Measurements from ENCODE around the gene TMEM176B.

Gene TMEM176B

GRCh38 chr7:150799741-150800580 is at the start of gene TMEM176B:
TMEM176B (minus strand) TSS chr7:150800364; CDS start chr7:150796569, 3,795 bp downstream.
- no peak within 1 kb of the TSS for H3K4me3 ChIP-seq (ENCODE audit: low read depth, low read length)
- DNase-seq (ENCODE audit: low read depth), result no peak
- no peak for TF ChIP-seq CTCF (conservative IDR thresholded peaks at IDR 0.05; ENCODE audit: low read depth, low read length)

GRCh38 chr7:150849204-150849775 is 49.1 kb upstream of the TMEM176B start:
- DNase-seq (ENCODE audit: low read depth), result no peak
- no peak for TF ChIP-seq CTCF (conservative IDR thresholded peaks at IDR 0.05; ENCODE audit: low read depth, low read length)
- no peak overlapping the region for H3K4me3 ChIP-seq (ENCODE audit: low read depth, low read length)

GRCh38 chr7:150848561-150849115 is 48.5 kb upstream of the TMEM176B start:
- no peak overlapping the region for H3K4me3 ChIP-seq (ENCODE audit: low read depth, low read length)
- no peak for TF ChIP-seq CTCF (conservative IDR thresholded peaks at IDR 0.05; ENCODE audit: low read depth, low read length)
- no peak for DNase-seq (ENCODE audit: low read depth)

DNA sequence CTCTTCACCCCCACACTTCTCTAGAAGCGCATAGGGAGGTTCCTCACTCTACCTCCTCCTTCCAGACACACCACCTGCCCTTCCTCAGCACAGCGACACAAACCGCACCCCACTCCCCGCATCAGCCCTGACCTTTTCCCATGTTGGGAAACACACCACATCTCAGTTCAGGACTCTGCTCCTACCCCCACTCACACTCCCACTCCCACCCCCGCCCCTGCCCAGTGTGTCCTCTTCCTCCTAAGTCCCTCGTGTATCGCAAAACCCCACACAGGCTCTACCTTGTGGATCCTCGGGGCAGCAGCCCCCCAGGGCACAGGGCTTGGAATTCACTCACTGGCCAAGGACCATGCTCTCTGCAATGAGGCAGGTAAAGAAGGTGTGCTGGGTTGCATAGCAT is 47.9 kb upstream of the TMEM176B start:
- no peak for TF ChIP-seq CTCF (conservative IDR thresholded peaks at IDR 0.05; ENCODE audit: low read depth, low read length)
- no peak for DNase-seq (ENCODE audit: low read depth)
- no peak overlapping the region for H3K4me3 ChIP-seq (ENCODE audit: low read depth, low read length)

DNA sequence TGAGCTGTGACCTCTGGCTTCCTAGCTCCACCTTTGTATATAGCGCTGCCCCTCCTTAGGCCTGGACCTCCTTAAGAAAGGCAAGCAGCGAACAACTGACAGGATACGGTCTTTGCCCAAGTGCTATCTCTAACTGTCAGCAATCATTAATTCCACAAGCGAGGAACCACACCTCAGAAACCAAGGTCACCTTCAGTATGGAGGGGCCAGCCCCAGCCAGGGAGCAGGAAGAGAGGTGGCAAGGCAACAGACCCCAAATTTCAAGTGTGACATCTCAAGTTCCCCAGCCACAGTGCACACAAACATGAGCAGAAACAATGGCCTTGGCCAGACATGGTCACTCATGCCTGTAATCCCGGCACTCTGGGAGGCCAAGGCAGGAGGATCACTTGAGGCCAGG is 47.4 kb upstream of the TMEM176B start:
- H3K4me3 ChIP-seq (ENCODE audit: low read depth, low read length), result no peak overlapping the region
- TF ChIP-seq CTCF (conservative IDR thresholded peaks at IDR 0.05; ENCODE audit: low read depth, low read length), result no peak
- DNase-seq (ENCODE audit: low read depth), result no peak

DNA sequence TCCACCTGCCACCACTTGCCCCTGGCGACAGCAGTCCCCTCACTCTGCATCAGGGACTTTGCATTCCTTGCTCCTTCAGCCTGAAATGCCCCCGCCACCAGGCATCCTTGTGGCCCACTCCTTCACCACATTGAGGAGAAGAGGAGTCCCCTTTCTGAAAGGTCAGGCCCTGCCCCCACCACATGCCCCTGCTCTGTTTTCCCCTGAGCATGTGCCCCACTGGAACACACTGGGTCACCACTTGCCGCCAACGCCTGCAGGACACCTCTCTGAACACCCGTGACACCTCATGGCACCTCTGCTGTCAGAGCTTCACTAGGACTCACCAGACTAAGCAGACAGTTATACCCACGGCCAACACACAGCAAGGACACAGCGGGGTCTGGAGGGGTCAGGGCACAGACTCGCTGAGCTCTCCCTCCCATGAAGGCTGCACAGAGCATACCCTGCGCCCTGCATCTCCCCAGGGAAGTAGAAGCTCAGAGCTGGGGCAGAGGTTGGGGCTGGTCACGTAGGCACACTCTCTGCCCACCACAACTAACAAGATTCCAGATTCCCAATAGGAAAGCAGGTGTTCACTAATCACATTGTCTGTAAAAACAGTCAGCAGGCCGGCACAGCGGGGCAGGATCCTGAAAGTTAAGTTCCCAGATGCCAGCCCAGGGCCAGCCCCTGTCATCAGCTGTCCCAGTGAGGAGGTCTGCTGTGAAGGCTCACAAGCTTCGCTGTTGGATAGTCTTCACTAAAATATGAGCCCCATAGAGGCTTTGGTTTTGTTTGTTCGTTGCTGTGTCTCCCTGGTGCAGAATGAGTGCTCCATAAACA is 46.3 kb upstream of the TMEM176B start:
- no peak overlapping the region for H3K4me3 ChIP-seq (ENCODE audit: low read depth, low read length)
- TF ChIP-seq CTCF (conservative IDR thresholded peaks at IDR 0.05; ENCODE audit: low read depth, low read length), result no peak
- no peak for DNase-seq (ENCODE audit: low read depth)

Measured in choroid plexus epithelial cell (primary cell).